Neural cell (in vitro differentiated cells): Measurements from ENCODE around the gene TTC39A.

Experiments
- EZH2 ChIP-seq: fragments of 200-600, 300-800 bp; shearing (Covaris generic), sonication (generic); IDR thresholded peaks from 2 replicates; pipeline ENCODE4 v1.6.1; 2014; ENCODE audit warnings: antibody characterized with exemption, low read length, borderline replicate concordance, mild to moderate bottlenecking; ENCODE audit not compliant: insufficient read depth, poor library complexity, severe bottlenecking
- TF ChIP-seq, protein P1 (sequence below): fragments of 450-650 bp; IDR thresholded peaks from 2 replicates; pipeline ENCODE4 v1.5.1; 2014; ENCODE audit warnings: antibody characterized with exemption, mild to moderate bottlenecking, moderate library complexity; ENCODE audit not compliant: poor library complexity, severe bottlenecking
- TF ChIP-seq, protein P2 (sequence below): IDR thresholded peaks from 2 replicates; pipeline ENCODE4 v1.6.1; 2012; ENCODE audit warnings: borderline replicate concordance

- TF ChIP-seq, protein P1, sequence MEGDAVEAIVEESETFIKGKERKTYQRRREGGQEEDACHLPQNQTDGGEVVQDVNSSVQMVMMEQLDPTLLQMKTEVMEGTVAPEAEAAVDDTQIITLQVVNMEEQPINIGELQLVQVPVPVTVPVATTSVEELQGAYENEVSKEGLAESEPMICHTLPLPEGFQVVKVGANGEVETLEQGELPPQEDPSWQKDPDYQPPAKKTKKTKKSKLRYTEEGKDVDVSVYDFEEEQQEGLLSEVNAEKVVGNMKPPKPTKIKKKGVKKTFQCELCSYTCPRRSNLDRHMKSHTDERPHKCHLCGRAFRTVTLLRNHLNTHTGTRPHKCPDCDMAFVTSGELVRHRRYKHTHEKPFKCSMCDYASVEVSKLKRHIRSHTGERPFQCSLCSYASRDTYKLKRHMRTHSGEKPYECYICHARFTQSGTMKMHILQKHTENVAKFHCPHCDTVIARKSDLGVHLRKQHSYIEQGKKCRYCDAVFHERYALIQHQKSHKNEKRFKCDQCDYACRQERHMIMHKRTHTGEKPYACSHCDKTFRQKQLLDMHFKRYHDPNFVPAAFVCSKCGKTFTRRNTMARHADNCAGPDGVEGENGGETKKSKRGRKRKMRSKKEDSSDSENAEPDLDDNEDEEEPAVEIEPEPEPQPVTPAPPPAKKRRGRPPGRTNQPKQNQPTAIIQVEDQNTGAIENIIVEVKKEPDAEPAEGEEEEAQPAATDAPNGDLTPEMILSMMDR: no peak
- TF ChIP-seq EZH2: no peak
- TF ChIP-seq, protein P2, sequence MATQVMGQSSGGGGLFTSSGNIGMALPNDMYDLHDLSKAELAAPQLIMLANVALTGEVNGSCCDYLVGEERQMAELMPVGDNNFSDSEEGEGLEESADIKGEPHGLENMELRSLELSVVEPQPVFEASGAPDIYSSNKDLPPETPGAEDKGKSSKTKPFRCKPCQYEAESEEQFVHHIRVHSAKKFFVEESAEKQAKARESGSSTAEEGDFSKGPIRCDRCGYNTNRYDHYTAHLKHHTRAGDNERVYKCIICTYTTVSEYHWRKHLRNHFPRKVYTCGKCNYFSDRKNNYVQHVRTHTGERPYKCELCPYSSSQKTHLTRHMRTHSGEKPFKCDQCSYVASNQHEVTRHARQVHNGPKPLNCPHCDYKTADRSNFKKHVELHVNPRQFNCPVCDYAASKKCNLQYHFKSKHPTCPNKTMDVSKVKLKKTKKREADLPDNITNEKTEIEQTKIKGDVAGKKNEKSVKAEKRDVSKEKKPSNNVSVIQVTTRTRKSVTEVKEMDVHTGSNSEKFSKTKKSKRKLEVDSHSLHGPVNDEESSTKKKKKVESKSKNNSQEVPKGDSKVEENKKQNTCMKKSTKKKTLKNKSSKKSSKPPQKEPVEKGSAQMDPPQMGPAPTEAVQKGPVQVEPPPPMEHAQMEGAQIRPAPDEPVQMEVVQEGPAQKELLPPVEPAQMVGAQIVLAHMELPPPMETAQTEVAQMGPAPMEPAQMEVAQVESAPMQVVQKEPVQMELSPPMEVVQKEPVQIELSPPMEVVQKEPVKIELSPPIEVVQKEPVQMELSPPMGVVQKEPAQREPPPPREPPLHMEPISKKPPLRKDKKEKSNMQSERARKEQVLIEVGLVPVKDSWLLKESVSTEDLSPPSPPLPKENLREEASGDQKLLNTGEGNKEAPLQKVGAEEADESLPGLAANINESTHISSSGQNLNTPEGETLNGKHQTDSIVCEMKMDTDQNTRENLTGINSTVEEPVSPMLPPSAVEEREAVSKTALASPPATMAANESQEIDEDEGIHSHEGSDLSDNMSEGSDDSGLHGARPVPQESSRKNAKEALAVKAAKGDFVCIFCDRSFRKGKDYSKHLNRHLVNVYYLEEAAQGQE: no peak
Observed at GRCh38 chr1:51270751-51271150, 59.6 kb downstream of the TTC39A start.
